HG03025 (cell line): ENCODE measurements around the gene PRXL2C.
"Not testable (repeated sequence)": the region's sequence is repeated elsewhere in the genome, so short reads cannot be mapped to it uniquely, and the experiment has no call there.

Experiments
- ATAC-seq: cut with Tn5 transposase; IDR thresholded peaks from one replicate; pipeline ENCODE4 v1.9.1; 2021; ENCODE audit warnings: mild to moderate bottlenecking, moderate library complexity; ENCODE audit not compliant: unreplicated experiment, low FRiP score

The PRXL2C gene

GRCh38 chr9:96651626-96652025 lies 3.5 kb downstream of the PRXL2C start:
- no peak for ATAC-seq

- ATAC-seq: no peak
Measured at GRCh38 chr9:96649620-96650324, 5.3 kb downstream of the PRXL2C start.

- ATAC-seq: no peak
Measured at GRCh38 chr9:96646081-96646991, 8.8 kb downstream of the PRXL2C start.

GRCh38 chr9:96644137-96644536 lies 11.0 kb downstream of the PRXL2C start:
- ATAC-seq: no peak

GRCh38 chr9:96641514-96641913 lies 13.6 kb downstream of the PRXL2C start:
- no peak for ATAC-seq

GRCh38 chr9:96638606-96639364 lies 16.3 kb downstream of the PRXL2C start:
- no peak for ATAC-seq

GRCh38 chr9:96636368-96636767 lies 18.7 kb downstream of the PRXL2C start:
- ATAC-seq: no peak

GRCh38 chr9:96633579-96633978 lies 21.5 kb downstream of the PRXL2C start:
- not testable (repeated sequence) for ATAC-seq

GRCh38 chr9:96626912-96627311 lies 28.2 kb downstream of the PRXL2C start:
- no peak for ATAC-seq

GRCh38 chr9:96621618-96622017 lies 33.5 kb downstream of the PRXL2C start:
- ATAC-seq: no peak

GRCh38 chr9:96620832-96621269 lies 34.3 kb downstream of the PRXL2C start:
- ATAC-seq: no peak

GRCh38 chr9:96620181-96620514 lies 35.0 kb downstream of the PRXL2C start:
- ATAC-seq: no peak

GRCh38 chr9:96619491-96620180 lies 35.5 kb downstream of the PRXL2C start, which contains the start of gene CDC14B:
CDC14B (minus strand) TSS chr9:96619843; CDS start chr9:96619378, 465 bp downstream.
- no peak for ATAC-seq

GRCh38 chr9:96619124-96619465 lies 36.0 kb downstream of the PRXL2C start:
- no peak for ATAC-seq

GRCh38 chr9:96618209-96619123 lies 36.7 kb downstream of the PRXL2C start:
- ATAC-seq: no peak

- no peak for ATAC-seq
Measured at GRCh38 chr9:96617439-96618185, 37.5 kb downstream of the PRXL2C start.

GRCh38 chr9:96616817-96617438 lies 38.2 kb downstream of the PRXL2C start:
- no peak for ATAC-seq

- no peak for ATAC-seq
Measured at GRCh38 chr9:96615411-96615810, 39.7 kb downstream of the PRXL2C start.
